Neuronal stem cell (in vitro differentiated cells): ENCODE data around the gene POU2AF2.
A peak's percentile ranks its signal among the peaks of the same experiment; 100 is the strongest.

ENCODE experiments used
- DNase-seq: peaks from one replicate; pipeline ENCODE4 v3.0.0-alpha.2; 2013; ENCODE audit warnings: low spot score
- H2AFZ ChIP-seq: one replicate; pipeline ENCODE4 v1.6.1; 2013; ENCODE audit warnings: mild to moderate bottlenecking, low read length, inconsistent platforms
- H2AK5ac ChIP-seq: 2 replicates; pipeline ENCODE4 v1.6.1; 2013; ENCODE audit warnings: low read depth, mild to moderate bottlenecking, inconsistent platforms, low read length, moderate library complexity, mixed read lengths
- H2BK120ac ChIP-seq: 2 replicates; pipeline ENCODE4 v1.6.1; 2013; ENCODE audit warnings: low read depth, mild to moderate bottlenecking, inconsistent platforms, low read length, moderate library complexity, mixed read lengths
- H2BK12ac ChIP-seq: one replicate; pipeline ENCODE4 v1.6.1; 2013; ENCODE audit warnings: low read length, inconsistent platforms
- H2BK15ac ChIP-seq: 2 replicates; pipeline ENCODE4 v1.6.1; 2013; ENCODE audit warnings: mild to moderate bottlenecking, low read length, inconsistent platforms, mixed read lengths
- H2BK5ac ChIP-seq: one replicate; pipeline ENCODE4 v1.6.1; 2013; ENCODE audit warnings: inconsistent platforms, mild to moderate bottlenecking, low read length, moderate library complexity
- H3K14ac ChIP-seq: one replicate; pipeline ENCODE4 v1.6.1; 2013; ENCODE audit warnings: low read length, inconsistent platforms
- H3K18ac ChIP-seq: 2 replicates; pipeline ENCODE4 v1.6.1; 2013; ENCODE audit warnings: low read length, inconsistent platforms
- H3K23ac ChIP-seq: 2 replicates; pipeline ENCODE4 v1.6.1; 2013; ENCODE audit warnings: low read depth, mild to moderate bottlenecking, mixed read lengths, low read length, inconsistent platforms; ENCODE audit not compliant: poor library complexity
- H3K27ac ChIP-seq: replicated peaks from 3 replicates; pipeline ENCODE4 v1.5.1; 2013; ENCODE audit warnings: low read length, inconsistent platforms
- H3K27me3 ChIP-seq, 3 experiments: 2 replicates each; pipeline ENCODE4 v1.6.1; 2013; ENCODE audit warnings: low read length in 3 of 3, mild to moderate bottlenecking in 2 of 3, inconsistent platforms in 1 of 3, low read depth in 1 of 3, mixed read lengths in 1 of 3, moderate library complexity in 1 of 3; ENCODE audit not compliant: control insufficient read depth in 3 of 3, insufficient read depth in 3 of 3
- H3K36me3 ChIP-seq, 2 donors: replicated peaks in 1 of 2; 2 replicates each; pipeline ENCODE4 v1.6.1; 2013; ENCODE audit warnings: low read length in 2 of 2; ENCODE audit not compliant: control insufficient read depth in 2 of 2, insufficient read depth in 2 of 2
- H3K4ac ChIP-seq: 2 replicates; pipeline ENCODE4 v1.6.1; 2013; ENCODE audit warnings: inconsistent platforms, mild to moderate bottlenecking, low read length, moderate library complexity
- H3K4me1 ChIP-seq, 2 donors: 1 replicate in 1 of 2; 2 replicates in 1 of 2; pipeline ENCODE4 v1.6.1; 2013; ENCODE audit warnings: low read length in 2 of 2, low read depth in 1 of 2; ENCODE audit not compliant: control insufficient read depth in 2 of 2, insufficient read depth in 1 of 2
- H3K4me2 ChIP-seq: one replicate; pipeline ENCODE4 v1.6.1; 2013; ENCODE audit warnings: mild to moderate bottlenecking, low read length, inconsistent platforms; ENCODE audit not compliant: insufficient read depth, poor library complexity, severe bottlenecking
- H3K4me3 ChIP-seq, 2 donors: 2 replicates each; pipeline ENCODE4 v1.5.1; 2013; ENCODE audit warnings: low read length in 2 of 2, mild to moderate bottlenecking in 2 of 2, inconsistent platforms in 1 of 2, moderate library complexity in 1 of 2
- H3K79me1 ChIP-seq: one replicate; pipeline ENCODE4 v1.6.1; 2013; ENCODE audit warnings: low read depth, mild to moderate bottlenecking, inconsistent platforms, low read length, moderate library complexity
- H3K9ac ChIP-seq: one replicate; pipeline ENCODE4 v1.6.1; 2013; ENCODE audit warnings: mild to moderate bottlenecking, low read depth, low read length, inconsistent platforms; ENCODE audit not compliant: poor library complexity
- H3K9me3 ChIP-seq, 2 donors: replicated peaks in 1 of 2; 2 replicates each; pipeline versions ENCODE3 to v1.6.1; 2013; ENCODE audit warnings: low read length in 2 of 2, mild to moderate bottlenecking in 2 of 2, inconsistent platforms in 1 of 2, low read depth in 1 of 2, mixed read lengths in 1 of 2, moderate library complexity in 1 of 2; ENCODE audit not compliant: control insufficient read depth in 2 of 2, insufficient read depth in 1 of 2
- H4K8ac ChIP-seq: one replicate; pipeline ENCODE4 v1.6.1; 2013; ENCODE audit warnings: low read depth, mild to moderate bottlenecking, inconsistent platforms, low read length, moderate library complexity
- H4K91ac ChIP-seq: one replicate; pipeline ENCODE4 v1.6.1; 2013; ENCODE audit warnings: low read length, low read depth, mild to moderate bottlenecking, inconsistent platforms; ENCODE audit not compliant: poor library complexity
- WGBS, 2 donors: extraction: QIAGEN DNeasy Blood & Tissue Kit; methylation state at CpG; one replicate each; pipeline ENCODE4 v1.1.7; 2013; ENCODE audit warnings: missing lambda C conversion rate in 2 of 2, mixed read lengths in 1 of 2; ENCODE audit not compliant: insufficient read length in 2 of 2, insufficient replicate concordance in 1 of 2; ENCODE audit errors: extremely low coverage in 2 of 2; 5-methylcytosine and 5-hydroxymethylcytosine counted together

Gene POU2AF2

DNA sequence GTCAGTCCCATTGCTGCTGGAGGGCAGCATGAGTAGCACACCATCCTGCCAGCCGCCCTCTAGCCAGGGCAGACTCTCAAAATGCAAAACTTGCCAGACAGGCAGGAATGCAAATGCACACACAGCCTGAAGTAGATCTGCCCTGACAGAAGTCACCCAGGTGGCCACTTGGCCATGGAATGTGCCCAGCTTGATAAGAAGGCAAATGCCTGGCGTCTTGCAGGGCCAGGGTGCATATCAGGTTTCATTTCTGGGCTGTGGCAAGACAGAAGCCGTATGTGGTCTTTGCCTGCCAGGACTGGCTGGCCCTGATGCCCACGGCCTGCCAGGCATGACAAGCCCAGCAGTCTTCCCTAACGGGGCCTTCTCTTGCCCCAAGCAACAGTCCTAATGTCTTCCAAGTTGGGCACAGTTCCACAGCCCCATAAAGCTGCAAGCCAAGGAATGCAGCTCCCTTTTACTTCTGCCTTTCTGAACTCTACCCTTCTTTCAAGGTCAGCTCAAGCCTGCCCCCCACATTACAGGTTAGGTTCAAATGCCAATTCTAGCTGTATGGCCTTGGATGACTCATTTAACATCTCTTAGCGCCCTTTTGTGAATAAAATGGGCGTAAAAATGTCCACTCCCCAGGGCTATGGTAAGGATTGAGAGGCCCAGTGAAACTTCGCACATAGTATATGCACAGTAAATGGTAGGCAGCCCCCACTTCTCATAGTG lies 82.5 kb downstream of the POU2AF2 start:
- peak overlapping the region; percentile 20 for H2AK5ac ChIP-seq
- H3K14ac ChIP-seq = no peak overlapping the region
- no peak overlapping the region for H4K8ac ChIP-seq
- no peak overlapping the region for H2BK120ac ChIP-seq
- no peak overlapping the region for H4K91ac ChIP-seq
- no peak overlapping the region for H2BK15ac ChIP-seq
- WGBS, 2 donors = no CpG with 5 or more reads among the region's 8 CpGs
- H3K9ac ChIP-seq = no peak overlapping the region
- H2BK5ac ChIP-seq = no peak overlapping the region
- H3K4ac ChIP-seq = no peak overlapping the region
- H3K18ac ChIP-seq = no peak overlapping the region
- H3K4me3 ChIP-seq = no peak overlapping the region
- DNase-seq = no peak
- no peak overlapping the region for H3K4me2 ChIP-seq
- H3K23ac ChIP-seq = peak overlapping the region; percentile 51
- H3K27ac ChIP-seq = no peak overlapping the region
- H3K27me3 ChIP-seq = no peaks in the 10 kb centered on the region
- H2AFZ ChIP-seq = no peak overlapping the region
- no peaks in the 10 kb centered on the region for H3K36me3 ChIP-seq
- no peaks in the 10 kb centered on the region for H3K79me1 ChIP-seq
- H3K4me1 ChIP-seq = no peaks in the 10 kb centered on the region
- no peak overlapping the region for H2BK12ac ChIP-seq
- no peaks in the 10 kb centered on the region for H3K9me3 ChIP-seq

GRCh38 chr11:111329306-111330204 lies 84.0 kb downstream of the POU2AF2 start:
- Histone ChIP-seq H3K14ac (no peak overlapping the region), H2BK5ac (no peak overlapping the region), H3K9me3 (no peaks in the 10 kb centered on the region), H2AFZ (no peak overlapping the region), H3K4me3 (no peak overlapping the region), H3K36me3 (no peaks in the 10 kb centered on the region), H2BK15ac (no peak overlapping the region), H3K18ac (no peak overlapping the region), H3K4ac (no peak overlapping the region), H3K23ac (no peak overlapping the region), H3K79me1 (no peaks in the 10 kb centered on the region), H2AK5ac (no peak overlapping the region), H3K27me3 (peaks cover 0 to 2% (median 0%) of the 10 kb centered on the region in 3 experiments), H2BK120ac (no peak overlapping the region), H3K9ac (no peak overlapping the region), H3K4me1 (no peaks in the 10 kb centered on the region), H2BK12ac (no peak overlapping the region), H4K8ac (no peak overlapping the region), H3K27ac (no peak overlapping the region), H3K4me2 (no peak overlapping the region), H4K91ac (no peak overlapping the region)
- no CpG with 5 or more reads among the region's 7 CpGs for WGBS, 2 donors
- DNase-seq = no peak

- Histone ChIP-seq H3K4me2 (no peak overlapping the region), H3K4ac (no peak overlapping the region), H3K9ac (no peak overlapping the region), H2BK15ac (no peak overlapping the region), H3K14ac (no peak overlapping the region), H3K27me3 (peaks cover 0 to 2% (median 0%) of the 10 kb centered on the region in 3 experiments), H3K79me1 (no peaks in the 10 kb centered on the region), H3K23ac (no peak overlapping the region), H2AK5ac (no peak overlapping the region), H2AFZ (no peak overlapping the region), H4K8ac (no peak overlapping the region), H3K4me1 (peaks cover 0 to 4% of the 10 kb centered on the region in 2 donors), H3K27ac (no peak overlapping the region), H3K4me3 (no peak overlapping the region), H3K36me3 (no peaks in the 10 kb centered on the region), H4K91ac (no peak overlapping the region), H3K18ac (no peak overlapping the region), H3K9me3 (no peaks in the 10 kb centered on the region), H2BK120ac (no peak overlapping the region), H2BK12ac (no peak overlapping the region), H2BK5ac (no peak overlapping the region)
- no peak for DNase-seq
- WGBS, 2 donors = no CpG with 5 or more reads among the region's 2 CpGs
Measured at GRCh38 chr11:111330234-111330893, 84.8 kb downstream of the POU2AF2 start.
